ENCODE data around the gene PDGFB. TPM values are rescaled to one million over a fixed set of nuclear protein-coding genes. Genes with fewer than 3 reads are reported as not detected.

PDGFB gene
- total RNA-seq, 6 donors from 2014 or later = 15.4 to 41.7 (median 24.1) TPM

DNA sequence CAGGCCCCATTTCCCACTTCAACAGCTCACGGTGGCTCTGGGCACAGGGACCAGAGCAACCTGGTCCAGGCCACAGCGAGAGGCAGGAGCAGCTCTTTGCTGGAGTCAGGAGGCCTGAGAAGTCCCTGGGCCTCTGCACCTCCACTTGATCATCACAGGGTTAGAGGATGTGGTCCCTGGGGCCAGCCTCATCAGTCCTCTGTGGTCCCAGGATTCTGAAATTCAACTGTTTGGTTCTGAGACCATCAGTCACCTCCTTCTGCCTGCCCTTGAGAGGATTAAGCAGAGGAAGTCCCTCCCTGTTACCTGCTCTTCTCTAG lies 67.4 kb downstream of the PDGFB start:
- peaks cover 49 to 72% (median 67%) of the 10 kb centered on the region in 4 donors for H3K4me1 ChIP-seq
- WGBS, 2 donors = 75 to 100% methylated on average over 1 to 2 of the region's 2 CpGs

GRCh38 chr22:39176714-39177455 lies 67.9 kb downstream of the PDGFB start:
- 88 to 94% methylated on average over 5 to 14 of the region's 14 CpGs for WGBS, 2 donors
- ATAC-seq (ENCODE audit: low FRiP score in 2 of 2) = no peak
- TF ChIP-seq CTCF (IDR thresholded peaks at IDR 0.05) (no peak), POLR2AphosphoS5 (IDR thresholded peaks at IDR 0.05) (no peak), EP300 (IDR thresholded peaks at IDR 0.05) (no peak), POLR2A (IDR thresholded peaks at IDR 0.05) (no peak)
- Histone ChIP-seq H3K27me3 (no peaks in the 10 kb centered on the region), H3K27ac (peak overlapping the region; percentile 84 to 93 (median 88)), H3K9me3 (no peaks in the 10 kb centered on the region), H3K36me3 (no peaks in the 10 kb centered on the region), H3K4me1 (peaks cover 52 to 78% (median 70%) of the 10 kb centered on the region in 4 donors), H3K4me3 (no peak overlapping the region)
- DNase-seq = no peak

More for the DNA sequence above, 67.4 kb downstream of the PDGFB start:
- Histone ChIP-seq H3K27ac (peak overlapping the region; percentile 84 to 93 (median 88)), H3K27me3 (no peaks in the 10 kb centered on the region), H3K4me3 (no peak overlapping the region), H3K36me3 (no peaks in the 10 kb centered on the region), H3K9me3 (no peaks in the 10 kb centered on the region)
- no peak for DNase-seq
- ATAC-seq (ENCODE audit: low FRiP score in 2 of 2) = no peak
- no peak for TF ChIP-seq POLR2AphosphoS5 (IDR thresholded peaks at IDR 0.05)
- TF ChIP-seq EP300 (IDR thresholded peaks at IDR 0.05) = no peak
- TF ChIP-seq POLR2A (IDR thresholded peaks at IDR 0.05) = no peak
- TF ChIP-seq CTCF (IDR thresholded peaks at IDR 0.05) = no peak

GRCh38 chr22:39176143-39176713 lies 68.6 kb downstream of the PDGFB start:
- WGBS, 2 donors = 39 to 48% methylated on average over 4 to 23 of the region's 23 CpGs
- DNase-seq (peak; percentile 51 to 90), ATAC-seq (ENCODE audit: low FRiP score in 2 of 2) (peak; percentile 47 to 59)
- no peaks in the 10 kb centered on the region for H3K27me3 ChIP-seq
- no peak overlapping the region for H3K4me3 ChIP-seq
- no peaks in the 10 kb centered on the region for H3K36me3 ChIP-seq
- peaks cover 58 to 84% (median 77%) of the 10 kb centered on the region in 4 donors for H3K4me1 ChIP-seq
- H3K9me3 ChIP-seq = no peaks in the 10 kb centered on the region
- TF ChIP-seq POLR2AphosphoS5 (IDR thresholded peaks at IDR 0.05) (peak; percentile 90 to 97), CTCF (IDR thresholded peaks at IDR 0.05) (peak in 1 of 6 experiments; percentile 8), EP300 (IDR thresholded peaks at IDR 0.05) (peak; percentile 55 to 98 (median 96)), POLR2A (IDR thresholded peaks at IDR 0.05) (no peak)
- peak overlapping the region; percentile 84 to 93 (median 88) for H3K27ac ChIP-seq

- peak in 1 of 2 donors; percentile 4 for ATAC-seq (ENCODE audit: low FRiP score in 2 of 2)
- no peak overlapping the region for H3K4me3 ChIP-seq
- peak in 1 of 2 donors; percentile 74 for DNase-seq
- peak overlapping the region; percentile 84 to 93 (median 88) for H3K27ac ChIP-seq
- no peaks in the 10 kb centered on the region for H3K27me3 ChIP-seq
- no peaks in the 10 kb centered on the region for H3K9me3 ChIP-seq
- TF ChIP-seq EP300 (IDR thresholded peaks at IDR 0.05) = no peak
- no peak for TF ChIP-seq POLR2A (IDR thresholded peaks at IDR 0.05)
- TF ChIP-seq CTCF (IDR thresholded peaks at IDR 0.05) = no peak
- no peak for TF ChIP-seq POLR2AphosphoS5 (IDR thresholded peaks at IDR 0.05)
- peaks cover 65 to 91% (median 83%) of the 10 kb centered on the region in 4 donors for H3K4me1 ChIP-seq
- H3K36me3 ChIP-seq = no peaks in the 10 kb centered on the region
- WGBS, 2 donors = 82% methylated on average over 2 to 18 of the region's 18 CpGs
These were observed 69.2 kb downstream of the PDGFB start for GRCh38 chr22:39175353-39176142.

All from upper lobe of left lung (tissue), 6 donors.